NCI-H510A treated with DMSO at 0.1 percent for 48 hours (cell line): Measurements from ENCODE around the gene MYO18B.
"Not testable (repeated sequence)": the region's sequence is repeated elsewhere in the genome, so short reads cannot be mapped to it uniquely, and the experiment has no call there.

Experiments used
- DNase-seq: peaks from one replicate; lab custom pipeline; 2025; lab: John Stamatoyannopoulos, UW

Gene MYO18B

GRCh38 chr22:25942856-25943411 lies 200.9 kb downstream of the MYO18B start:
- DNase-seq = peak; percentile 74

- no peak for DNase-seq
These were observed 208.1 kb downstream of the MYO18B start for GRCh38 chr22:25950111-25950510.

- DNase-seq = no peak
These were observed 211.3 kb downstream of the MYO18B start for GRCh38 chr22:25953276-25953675.

GRCh38 chr22:25953919-25954318 lies 211.9 kb downstream of the MYO18B start:
- DNase-seq = no peak

- no peak for DNase-seq
These were observed 213.3 kb downstream of the MYO18B start for GRCh38 chr22:25955323-25955722.

- no peak for DNase-seq
These were observed 214.8 kb downstream of the MYO18B start for GRCh38 chr22:25956801-25957200.

GRCh38 chr22:25959818-25960774 lies 218.1 kb downstream of the MYO18B start:
- no peak for DNase-seq

- no peak for DNase-seq
These were observed 219.7 kb downstream of the MYO18B start for GRCh38 chr22:25961699-25962098.

- DNase-seq = no peak
These were observed 220.7 kb downstream of the MYO18B start for GRCh38 chr22:25962711-25963110.

GRCh38 chr22:25964961-25965730 lies 223.2 kb downstream of the MYO18B start:
- DNase-seq = no peak

GRCh38 chr22:25966448-25966913 lies 224.5 kb downstream of the MYO18B start:
- no peak for DNase-seq

GRCh38 chr22:25969286-25969685 lies 227.3 kb downstream of the MYO18B start:
- no peak for DNase-seq

GRCh38 chr22:25969901-25970300 lies 227.9 kb downstream of the MYO18B start:
- DNase-seq = no peak

- DNase-seq = peak; percentile 18
These were observed 228.5 kb downstream of the MYO18B start for GRCh38 chr22:25970374-25970911.

- no peak for DNase-seq
These were observed 229.2 kb downstream of the MYO18B start for GRCh38 chr22:25970999-25971811.

- no peak for DNase-seq
These were observed 230.4 kb downstream of the MYO18B start for GRCh38 chr22:25972397-25972796.

GRCh38 chr22:25976356-25976755 lies 234.4 kb downstream of the MYO18B start:
- no peak for DNase-seq

- no peak for DNase-seq
These were observed 238.0 kb downstream of the MYO18B start for GRCh38 chr22:25979968-25980367.

GRCh38 chr22:25984911-25985310 lies 242.9 kb downstream of the MYO18B start:
- DNase-seq = not testable (repeated sequence)

GRCh38 chr22:25987948-25988347 lies 246.0 kb downstream of the MYO18B start:
- DNase-seq = no peak

GRCh38 chr22:25990940-25991339 lies 249.0 kb downstream of the MYO18B start:
- no peak for DNase-seq
